OCI-LY3 (cell line): ENCODE data around the gene PPARGC1A.

Source experiments
- H2AFZ ChIP-seq: fragments of 200-600, 300-600 bp; shearing (Covaris generic); 2 replicates; pipeline ENCODE4 v1.6.0; 2014; ENCODE audit warnings: antibody characterized with exemption, low read depth, low read length
- H3K27ac ChIP-seq: fragments of 200-600, 300-600 bp; sonication (generic); 2 replicates; pipeline ENCODE4 v1.5.1; 2014; ENCODE audit warnings: mild to moderate bottlenecking, low read length, moderate library complexity, mixed read lengths
- H3K27me3 ChIP-seq: fragments of 200-600, 300-600 bp; sonication (generic); 2 replicates; pipeline ENCODE4 v1.6.1; 2014; ENCODE audit warnings: low read depth, low read length, mixed read lengths
- H3K36me3 ChIP-seq: fragments of 200-600, 300-600 bp; sonication (generic); replicated peaks from 2 replicates; pipeline ENCODE3; 2014; ENCODE audit warnings: low read depth, low read length, mixed read lengths
- H3K4me1 ChIP-seq: fragments of 300-600, 200-600 bp; sonication (generic); 2 replicates; pipeline ENCODE4 v1.6.1; 2014; ENCODE audit warnings: low read length, mixed read lengths
- H3K4me2 ChIP-seq: fragments of 200-600, 300-600 bp; sonication (generic); 2 replicates; pipeline ENCODE4 v1.6.1; 2014; ENCODE audit warnings: low read length, mixed read lengths
- H3K4me3 ChIP-seq: fragments of 300-600, 200-600 bp; sonication (generic); 2 replicates; pipeline ENCODE4 v1.5.1; 2014; ENCODE audit warnings: antibody characterized with exemption, mild to moderate bottlenecking, low read length, moderate library complexity
- H3K79me2 ChIP-seq: fragments of 300-600, 200-600 bp; shearing (Covaris generic); 2 replicates; pipeline ENCODE4 v1.6.1; 2014; ENCODE audit warnings: mild to moderate bottlenecking, low read length, mixed read lengths
- H3K9ac ChIP-seq: fragments of 300-600, 200-600 bp; shearing (Covaris generic); 2 replicates; pipeline ENCODE4 v1.6.0; 2014; ENCODE audit warnings: mild to moderate bottlenecking, low read length, moderate library complexity
- H3K9me3 ChIP-seq: fragments of 200-600, 300-600 bp; shearing (Covaris generic); 2 replicates; pipeline ENCODE4 v1.6.1; 2014; ENCODE audit warnings: low read length, mixed read lengths; ENCODE audit not compliant: insufficient read depth
- H4K20me1 ChIP-seq: fragments of 200-600, 300-600 bp; sonication (generic); 2 replicates; pipeline ENCODE4 v1.6.1; 2016; ENCODE audit warnings: low read length, mixed read lengths; ENCODE audit not compliant: insufficient read depth
- CTCF ChIP-seq: fragments of 200-600, 300-600 bp; sonication (generic); IDR thresholded peaks from 2 replicates; pipeline ENCODE4 v1.5.1; 2014; ENCODE audit warnings: antibody characterized with exemption, low read length, low read depth
- EZH2phosphoT487 ChIP-seq: fragments of 200-600 bp; shearing (Covaris generic); IDR thresholded peaks from 2 replicates; pipeline ENCODE4 v1.6.1; 2018; ENCODE audit warnings: antibody characterized with exemption, mixed run types, low read depth

The PPARGC1A gene

GRCh38 chr4:23897564-23898109 lies 7.8 kb upstream of the PPARGC1A start:
- Histone ChIP-seq H3K9ac (no peak overlapping the region), H3K79me2 (no peaks in the 10 kb centered on the region), H3K36me3 (no peaks in the 10 kb centered on the region), H3K9me3 (no peaks in the 10 kb centered on the region), H4K20me1 (no peaks in the 10 kb centered on the region), H3K27me3 (no peaks in the 10 kb centered on the region), H3K4me3 (no peak overlapping the region), H3K4me2 (no peak overlapping the region), H3K27ac (no peak overlapping the region), H2AFZ (no peak overlapping the region), H3K4me1 (no peaks in the 10 kb centered on the region)
- TF ChIP-seq EZH2phosphoT487, result no peak
- TF ChIP-seq CTCF, result no peak

GRCh38 chr4:23894021-23894420 lies 4.2 kb upstream of the PPARGC1A start:
- Histone ChIP-seq H4K20me1 (no peaks in the 10 kb centered on the region), H3K27ac (no peak overlapping the region), H2AFZ (no peak overlapping the region), H3K4me1 (no peaks in the 10 kb centered on the region), H3K79me2 (no peaks in the 10 kb centered on the region), H3K4me3 (no peak overlapping the region), H3K9me3 (no peaks in the 10 kb centered on the region), H3K4me2 (no peak overlapping the region), H3K27me3 (no peaks in the 10 kb centered on the region), H3K36me3 (no peaks in the 10 kb centered on the region), H3K9ac (no peak overlapping the region)
- TF ChIP-seq CTCF (no peak), EZH2phosphoT487 (no peak)

- no peaks in the 10 kb centered on the region for H3K27me3 ChIP-seq
- H3K4me3 ChIP-seq, result peak overlapping the region; percentile 49
- no peaks in the 10 kb centered on the region for H3K79me2 ChIP-seq
- peak overlapping the region; percentile 72; the same call in 1 of the 2 replicates for H2AFZ ChIP-seq
- H3K9me3 ChIP-seq, result no peaks in the 10 kb centered on the region
- no peak overlapping the region for H3K27ac ChIP-seq
- peak overlapping the region; percentile 42 for H3K4me2 ChIP-seq
- H4K20me1 ChIP-seq, result no peaks in the 10 kb centered on the region
- no peaks in the 10 kb centered on the region for H3K36me3 ChIP-seq
- H3K4me1 ChIP-seq, result no peaks in the 10 kb centered on the region
- no peak overlapping the region for H3K9ac ChIP-seq
- TF ChIP-seq EZH2phosphoT487 (no peak), CTCF (no peak)
Observed at GRCh38 chr4:23891064-23891421, 1.2 kb upstream of the PPARGC1A start.

- H4K20me1 ChIP-seq, result no peaks in the 10 kb centered on the region
- H3K27me3 ChIP-seq, result no peaks in the 10 kb centered on the region
- peak overlapping the region; percentile 49 for H3K4me3 ChIP-seq
- H3K9me3 ChIP-seq, result no peaks in the 10 kb centered on the region
- TF ChIP-seq CTCF (no peak), EZH2phosphoT487 (no peak)
- no peak overlapping the region for H3K9ac ChIP-seq
- H2AFZ ChIP-seq, result peak overlapping the region; percentile 72; the same call in 1 of the 2 replicates
- H3K4me2 ChIP-seq, result peak overlapping the region; percentile 42
- no peaks in the 10 kb centered on the region for H3K36me3 ChIP-seq
- H3K79me2 ChIP-seq, result no peaks in the 10 kb centered on the region
- no peaks in the 10 kb centered on the region for H3K4me1 ChIP-seq
- no peak overlapping the region for H3K27ac ChIP-seq
Observed at GRCh38 chr4:23890369-23891063, 669 bp upstream of the PPARGC1A start.
